CD4-positive, alpha-beta T cell treated with Interleukin-1 beta for 1 hour (primary cell): ENCODE measurements around the gene PPP1R12B.
"Not testable (repeated sequence)": the region's sequence is repeated elsewhere in the genome, so short reads cannot be mapped to it uniquely, and the experiment has no call there.

Experiments
- DNase-seq, 2 donors: peaks; one replicate each; pipeline ENCODE4 v3.0.0-alpha.2; 2020 to 2022

Gene PPP1R12B

DNA sequence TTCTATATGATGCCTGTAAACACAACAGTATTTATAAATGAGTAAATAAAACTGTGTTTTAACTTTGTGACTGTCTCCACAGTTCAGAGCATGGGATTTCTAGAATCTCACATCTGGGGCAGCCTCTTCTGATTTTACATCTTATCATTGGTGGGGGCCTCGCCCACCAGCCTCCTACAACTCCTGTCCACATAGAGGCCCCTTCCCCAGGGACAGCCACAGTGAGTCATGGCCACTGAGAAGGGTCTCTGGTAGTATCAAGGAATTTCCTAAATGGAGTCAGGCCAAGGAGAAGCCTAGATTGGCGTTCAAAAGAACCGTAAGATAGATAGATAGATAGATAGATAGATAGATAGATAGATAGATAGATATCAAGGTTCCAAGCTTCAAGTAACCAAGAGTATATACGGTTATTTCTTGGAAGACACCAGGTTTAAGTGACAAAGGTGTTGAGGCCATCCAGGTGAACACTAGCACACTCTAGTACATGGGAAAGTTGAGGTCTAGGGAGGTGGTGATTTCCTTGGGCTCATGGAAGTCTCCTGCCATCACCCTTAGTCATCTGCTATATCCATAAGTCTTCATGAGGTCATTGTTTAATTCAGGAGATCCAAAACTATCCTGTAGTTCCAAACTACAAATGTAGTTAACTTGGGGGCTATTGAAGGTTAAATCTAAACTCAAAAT is 240.1 kb downstream of the PPP1R12B start:
- DNase-seq: no peak

DNA sequence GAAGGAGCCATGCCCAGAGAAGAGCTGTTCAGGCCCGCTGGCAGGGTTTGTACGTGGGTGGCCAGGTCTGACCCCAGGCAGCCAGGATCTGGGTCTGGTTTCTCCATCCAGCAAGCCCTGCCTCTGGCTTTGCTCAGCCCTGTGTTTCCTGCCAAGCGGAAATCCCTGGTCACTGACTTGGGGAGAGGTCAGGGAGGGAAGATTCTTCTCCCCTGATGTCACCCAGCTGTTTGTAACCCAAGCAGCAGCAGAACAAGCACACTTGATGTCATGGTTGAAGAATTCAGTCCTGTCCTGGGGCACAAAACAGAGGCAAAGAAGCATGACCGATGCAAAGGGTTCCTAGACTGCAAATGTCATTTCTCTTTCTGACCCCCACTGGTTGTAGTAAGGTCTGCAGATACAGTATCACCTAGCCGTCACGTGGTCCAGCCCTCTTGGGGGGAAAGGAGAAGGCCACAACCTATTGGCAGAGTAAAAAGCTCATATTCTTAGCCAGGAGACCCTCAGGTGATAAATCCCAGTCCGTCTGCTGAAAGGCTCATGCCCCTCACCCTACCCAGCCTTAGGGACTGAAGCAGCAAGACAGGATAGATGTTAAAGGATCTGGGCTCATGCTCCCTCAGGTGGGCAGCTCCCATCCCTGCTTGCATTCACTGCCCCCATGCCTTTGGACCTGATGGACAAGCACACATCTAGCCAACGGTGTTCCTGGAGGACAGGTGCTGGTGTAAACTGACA is 240.9 kb downstream of the PPP1R12B start:
- DNase-seq: no peak

DNA sequence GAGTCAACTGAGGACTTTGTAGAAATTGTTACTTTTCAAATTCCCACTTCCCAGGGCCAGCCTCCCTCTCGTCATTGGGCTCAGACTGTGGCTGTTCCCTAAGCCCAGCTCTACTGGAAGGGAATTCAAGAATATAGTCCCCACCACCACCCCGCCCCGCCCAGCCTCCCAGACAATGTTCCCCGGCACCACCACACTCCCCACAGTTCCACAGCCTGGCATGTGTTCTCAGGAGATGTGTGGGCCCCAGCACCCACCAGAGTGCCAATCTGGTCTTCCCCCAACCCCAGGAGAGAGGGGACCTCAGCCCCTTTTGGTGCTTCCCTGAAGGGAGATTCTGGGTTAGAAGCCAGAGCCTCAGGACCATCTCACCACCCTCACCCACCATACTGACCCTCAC is 241.6 kb downstream of the PPP1R12B start:
- DNase-seq: no peak

DNA sequence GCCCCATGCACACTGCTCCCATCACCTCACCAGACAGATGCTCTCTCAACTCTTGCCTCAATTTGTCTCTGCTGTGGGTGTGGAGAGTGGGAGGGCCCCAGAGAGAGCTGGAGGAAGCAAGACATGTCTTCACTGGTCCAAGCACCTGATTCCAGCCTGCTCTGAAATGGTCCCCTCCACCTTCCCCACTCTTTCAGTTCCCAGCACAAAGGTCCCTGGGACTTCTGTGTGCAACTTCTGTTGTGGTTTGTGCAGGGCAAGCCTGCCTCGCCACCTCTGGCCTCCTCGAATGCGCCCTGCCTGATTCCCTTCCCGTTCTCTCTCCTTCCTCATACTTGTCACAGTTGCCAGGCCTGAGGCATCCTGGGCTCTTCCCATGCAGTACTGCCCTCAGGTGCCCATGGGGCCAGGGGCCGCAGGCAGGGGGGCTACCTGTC is 242.5 kb downstream of the PPP1R12B start:
- DNase-seq: no peak

DNA sequence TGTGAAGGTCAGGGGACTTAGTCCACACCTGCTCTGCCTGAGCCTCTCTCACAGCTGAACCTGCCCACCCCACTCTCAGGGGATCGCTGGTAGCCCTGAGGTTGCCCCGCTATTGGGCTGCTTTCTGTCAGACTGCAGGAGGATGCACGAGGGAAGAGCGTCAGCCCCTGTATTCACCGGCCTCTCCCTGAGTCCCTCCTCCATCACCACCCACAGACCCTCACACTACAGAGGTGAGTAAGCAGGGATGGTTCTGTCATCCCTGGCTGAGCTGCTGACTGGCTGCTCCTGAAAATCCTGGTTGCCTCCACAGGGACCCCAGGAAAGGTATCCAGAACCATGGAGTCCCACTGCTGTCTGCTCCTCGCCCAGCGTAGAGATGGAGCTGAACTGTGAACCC is 243.0 kb downstream of the PPP1R12B start:
- no peak for DNase-seq

DNA sequence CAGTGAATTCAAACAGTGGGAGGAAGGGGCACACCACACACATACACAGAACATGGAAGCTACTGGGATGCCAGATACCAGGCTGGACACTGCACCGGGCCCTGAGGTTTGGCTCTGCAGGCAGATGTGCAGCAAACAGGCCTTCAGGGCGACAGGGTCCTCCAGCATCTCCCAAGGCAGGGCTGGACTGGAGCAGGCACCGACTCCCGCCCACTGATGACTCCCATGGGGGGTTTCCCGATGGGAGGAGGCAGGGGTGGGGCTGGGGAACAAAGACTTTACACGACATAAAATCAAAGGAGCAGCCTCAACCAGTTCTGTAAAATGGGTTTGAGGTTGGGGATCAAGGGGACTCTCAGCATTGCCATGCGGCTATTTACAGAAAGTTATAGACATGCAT is 243.6 kb downstream of the PPP1R12B start:
- DNase-seq: no peak

DNA sequence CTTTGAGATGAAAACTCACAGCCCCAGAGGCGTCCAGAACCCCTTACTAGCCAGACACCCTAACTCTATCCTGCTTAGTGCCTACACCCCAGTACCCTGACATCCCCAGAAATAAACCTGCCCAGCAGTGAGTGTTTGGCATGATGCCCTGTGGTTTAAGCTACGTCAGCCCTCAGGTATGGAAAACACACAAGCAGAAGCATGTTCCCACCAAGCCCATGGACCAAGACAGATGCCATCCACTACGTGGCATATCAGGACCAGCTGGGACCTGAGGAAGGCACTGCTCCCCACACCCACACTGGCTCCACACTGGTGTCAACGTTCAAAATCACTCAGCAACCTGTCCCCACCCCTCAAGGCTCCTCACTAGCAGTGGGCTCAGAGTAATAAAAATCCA is 245.3 kb downstream of the PPP1R12B start:
- DNase-seq: no peak

DNA sequence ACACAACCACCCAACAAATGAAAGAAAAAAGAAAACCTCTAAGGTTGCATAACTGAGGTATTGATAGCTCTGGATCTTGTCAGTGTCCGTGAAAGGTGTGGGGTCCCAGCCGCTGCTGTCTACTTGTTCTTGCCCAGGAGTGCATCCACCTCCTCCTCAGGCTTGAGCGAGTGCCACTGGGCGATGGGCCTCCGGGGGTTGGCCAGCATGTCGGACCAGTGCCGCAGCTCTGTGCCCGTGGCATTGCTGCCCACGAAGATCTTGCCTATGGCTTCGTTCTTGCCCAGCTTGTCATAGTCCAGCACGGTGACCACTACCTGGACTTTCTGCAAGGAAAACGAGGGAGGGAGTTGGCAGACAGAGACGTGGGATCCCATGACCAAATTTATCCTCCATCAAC is 248.1 kb downstream of the PPP1R12B start:
- DNase-seq: no peak

DNA sequence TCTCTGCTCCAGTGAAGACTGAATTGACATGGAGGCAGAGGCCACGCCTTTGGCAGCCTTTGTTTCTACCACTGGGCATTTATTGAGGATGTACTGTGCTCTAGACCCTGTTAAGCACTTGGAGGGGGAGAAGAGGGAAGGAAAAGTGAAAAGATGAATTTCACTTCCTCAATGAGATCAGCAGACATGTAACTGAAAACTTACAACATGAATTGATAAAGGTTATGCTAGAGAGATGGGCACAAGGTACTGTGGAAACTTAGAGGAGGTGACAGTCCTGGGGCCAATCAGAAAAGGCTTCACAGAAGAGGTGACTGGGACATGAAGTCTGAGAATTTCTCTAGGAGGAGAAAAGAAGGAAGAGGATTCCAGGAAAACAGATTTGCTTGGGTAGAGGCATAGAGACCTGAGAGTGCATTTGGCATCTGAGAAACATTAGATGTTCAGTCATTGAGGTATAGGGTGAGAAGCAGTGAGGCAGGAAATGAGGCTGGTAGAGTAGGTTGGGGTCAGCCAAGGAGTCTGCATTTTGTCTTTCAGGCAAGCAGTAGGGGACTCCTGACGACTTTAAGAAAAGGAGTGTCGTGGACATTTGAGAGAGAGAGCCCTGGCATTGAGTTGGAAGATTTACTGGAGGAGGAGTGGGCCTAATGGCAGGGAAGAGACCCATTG is 248.7 kb downstream of the PPP1R12B start:
- DNase-seq: no peak

DNA sequence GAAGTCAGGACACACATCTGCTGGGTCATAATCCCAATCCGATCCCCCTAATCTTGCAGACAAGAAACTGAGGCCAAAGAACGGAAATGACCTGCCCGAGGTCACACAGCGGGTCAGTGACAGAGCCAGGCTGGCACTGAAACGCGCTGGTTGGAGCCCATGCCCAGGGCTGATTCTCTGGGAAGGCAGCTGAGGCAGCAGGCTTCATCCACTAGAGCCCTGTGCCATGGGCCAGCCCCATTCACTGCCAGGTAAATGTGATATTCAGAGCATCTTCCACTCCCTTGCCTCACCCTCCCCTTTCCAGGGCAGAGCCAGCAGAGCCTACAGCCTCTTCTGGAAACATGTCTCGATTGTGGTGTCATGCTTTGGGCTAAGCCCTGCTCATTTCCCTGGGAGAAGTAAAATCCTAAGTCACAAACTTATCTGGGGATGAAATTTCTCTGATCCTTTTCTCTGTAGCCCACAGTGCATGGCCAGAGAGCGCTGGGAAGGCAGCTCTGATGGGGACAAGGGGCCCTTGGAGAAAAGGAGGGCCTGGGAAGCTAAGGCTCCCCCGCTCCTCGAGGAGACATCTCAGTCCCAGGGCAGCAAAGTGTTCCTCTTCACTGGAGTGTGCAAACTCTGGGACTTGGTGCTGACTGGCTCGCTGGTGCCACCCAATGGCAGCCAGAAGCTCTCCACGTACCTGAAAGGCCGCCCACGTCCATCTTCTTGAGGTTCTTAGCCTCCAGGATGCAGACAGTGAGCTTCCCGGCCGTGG is 251.4 kb downstream of the PPP1R12B start:
- peak; percentile 7 to 39 for DNase-seq

DNA sequence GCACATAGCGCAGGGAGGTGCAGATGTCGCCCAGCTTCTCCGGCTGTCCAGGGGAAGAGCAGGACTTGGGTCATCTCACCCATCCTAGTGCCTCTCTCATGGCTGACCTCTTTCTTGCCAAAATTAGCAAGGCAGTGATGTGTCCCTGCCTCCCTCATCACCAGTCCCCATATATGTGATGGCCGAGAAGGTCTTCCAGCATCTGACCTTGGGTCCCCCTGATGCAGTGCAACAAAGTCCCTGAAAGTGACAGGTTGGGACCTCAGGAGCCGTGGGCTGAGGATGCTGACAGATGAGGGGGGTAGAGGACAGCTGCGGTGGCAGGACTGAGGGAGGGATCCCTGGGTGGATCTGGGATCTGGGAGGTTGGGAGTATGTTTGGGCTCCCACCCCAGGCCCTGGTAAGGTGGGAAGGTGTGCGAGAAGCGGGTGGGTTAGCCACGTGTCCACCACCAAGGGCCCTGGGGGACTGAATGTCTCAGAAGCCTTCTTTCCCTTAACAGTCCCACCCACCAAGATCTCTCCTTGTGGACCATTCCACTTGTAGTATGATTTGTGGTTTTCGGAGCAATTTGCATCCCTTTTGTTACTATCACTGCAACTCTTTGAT is 252.0 kb downstream of the PPP1R12B start:
- no peak for DNase-seq

DNA sequence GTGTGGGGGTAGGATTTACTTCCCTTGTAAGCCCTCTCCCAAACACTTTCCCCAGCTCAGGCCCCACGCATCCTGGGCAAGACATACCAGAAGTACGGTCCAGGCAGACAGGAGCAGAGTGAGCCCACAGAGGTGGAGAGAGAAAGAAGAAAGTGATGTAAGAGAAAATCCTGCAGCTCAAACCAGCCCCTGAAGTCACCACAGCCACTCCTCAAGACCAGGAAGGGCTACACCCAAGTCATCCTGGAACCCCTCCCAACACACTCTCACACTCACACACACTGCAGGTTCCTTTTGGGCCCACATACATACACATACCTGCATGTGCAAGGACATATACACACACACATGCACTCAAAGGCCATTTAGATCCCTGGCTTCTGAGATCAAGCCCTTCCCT is 254.9 kb downstream of the PPP1R12B start:
- no peak for DNase-seq

DNA sequence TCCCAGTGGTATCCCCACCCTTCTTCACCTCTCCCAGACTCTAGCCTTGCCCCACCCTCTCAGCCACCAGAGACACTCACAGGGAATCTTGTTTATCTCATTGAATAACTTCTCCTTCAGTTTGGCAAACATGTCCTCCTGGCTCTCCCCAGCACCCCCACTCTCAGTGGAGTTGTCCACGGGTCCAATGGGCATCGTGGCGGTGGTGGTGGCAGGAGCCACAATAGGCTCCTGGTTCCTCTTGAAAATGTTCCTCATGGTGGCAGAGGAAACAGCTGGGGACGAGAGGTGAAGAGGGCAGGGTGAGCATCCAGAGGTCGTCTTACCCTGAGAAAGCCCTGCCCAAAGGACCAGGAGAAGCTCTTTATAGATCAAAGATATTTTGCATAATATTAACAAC is 257.0 kb downstream of the PPP1R12B start:
- DNase-seq: no peak

DNA sequence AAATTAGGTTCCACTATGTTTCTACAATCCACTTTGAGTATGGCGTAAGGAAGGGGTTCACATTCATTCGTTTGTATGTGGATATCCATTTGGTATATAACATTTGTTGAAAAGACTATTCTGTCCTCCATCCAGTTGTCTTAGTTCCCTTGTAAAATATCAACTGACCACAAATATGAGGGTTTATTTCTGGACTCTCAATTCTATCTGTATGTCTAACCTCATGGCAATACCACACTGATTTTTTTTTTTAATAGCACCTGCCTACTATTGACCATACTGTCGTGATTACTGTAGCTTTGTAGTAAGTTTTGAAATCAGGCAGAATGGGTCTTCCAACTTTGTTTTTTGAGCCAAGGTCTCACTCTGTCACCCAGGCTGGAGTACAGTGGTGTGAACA is 263.5 kb downstream of the PPP1R12B start:
- not testable (repeated sequence) for DNase-seq

DNA sequence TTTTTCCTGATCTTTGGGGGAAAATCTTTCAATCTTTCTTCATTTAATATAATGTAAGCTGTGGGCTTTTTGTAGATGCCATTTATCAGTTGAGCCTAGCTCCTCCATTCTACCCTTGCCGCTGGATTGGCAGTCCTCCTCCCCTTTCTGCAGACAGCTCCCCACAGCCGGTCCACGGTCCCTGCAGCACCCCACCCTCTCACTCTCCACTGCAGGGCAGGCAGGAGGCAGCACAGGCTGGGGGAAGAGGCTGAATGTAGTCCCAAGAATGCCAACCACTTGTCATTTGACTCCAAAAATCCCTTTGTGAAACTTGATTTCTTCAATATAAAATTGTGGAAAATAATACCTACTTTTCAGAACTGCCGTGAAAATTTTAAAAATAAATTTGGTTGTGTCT is 265.1 kb downstream of the PPP1R12B start:
- DNase-seq: no peak

DNA sequence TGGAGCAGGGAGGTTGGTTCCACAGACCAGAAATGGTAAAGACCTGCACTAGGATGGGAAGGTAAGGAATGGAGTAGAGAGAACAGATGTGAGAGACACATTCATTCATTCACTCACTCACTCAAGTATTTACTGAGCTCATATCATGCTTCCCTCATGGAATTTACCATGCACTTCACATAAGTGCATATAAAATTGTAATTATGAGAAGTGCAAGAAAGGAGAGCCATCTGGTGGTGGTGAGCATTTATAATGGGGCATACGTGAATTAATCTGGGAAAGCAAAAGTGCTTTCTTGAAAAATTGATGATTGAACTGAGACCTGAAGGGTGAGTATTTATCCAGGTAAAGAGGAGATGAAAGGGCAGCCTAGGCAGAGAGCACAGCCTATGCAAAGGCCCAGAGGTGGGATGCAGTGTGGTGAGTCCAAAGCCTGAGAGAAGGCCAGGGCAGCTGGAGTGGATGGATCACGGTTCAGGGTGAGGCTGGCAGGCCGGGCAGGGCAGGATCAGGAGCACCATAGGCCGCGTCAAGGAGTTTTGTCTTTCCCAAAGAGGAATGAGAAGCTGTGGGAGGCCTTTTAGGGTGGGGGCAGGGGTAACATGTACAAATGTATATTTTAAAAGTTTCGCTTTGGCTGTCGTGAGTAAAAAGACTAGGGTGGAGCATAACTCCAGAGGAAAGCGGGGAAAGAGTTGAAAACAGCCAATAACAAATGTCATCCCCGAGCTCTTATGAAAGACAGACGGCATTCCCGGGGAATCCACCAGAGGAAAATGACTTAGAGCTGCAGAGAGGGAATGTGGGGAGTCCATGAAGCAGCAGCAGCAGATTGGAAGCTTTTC is 266.1 kb downstream of the PPP1R12B start:
- not testable (repeated sequence) for DNase-seq

DNA sequence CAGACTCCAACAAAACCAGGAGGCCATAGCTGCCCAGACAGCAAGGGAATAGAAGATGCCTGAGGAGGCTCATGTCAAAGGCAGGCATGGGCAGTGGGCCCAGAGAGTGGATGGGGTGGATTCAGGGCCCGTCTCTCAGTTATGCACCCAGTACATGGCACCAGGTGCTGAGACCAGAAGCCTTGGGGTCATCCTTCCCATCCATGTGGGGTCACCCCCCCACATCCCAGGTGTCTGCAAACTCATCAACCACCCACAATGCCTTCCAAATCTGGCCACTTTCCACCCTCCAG is 266.7 kb downstream of the PPP1R12B start:
- not testable (repeated sequence) for DNase-seq

DNA sequence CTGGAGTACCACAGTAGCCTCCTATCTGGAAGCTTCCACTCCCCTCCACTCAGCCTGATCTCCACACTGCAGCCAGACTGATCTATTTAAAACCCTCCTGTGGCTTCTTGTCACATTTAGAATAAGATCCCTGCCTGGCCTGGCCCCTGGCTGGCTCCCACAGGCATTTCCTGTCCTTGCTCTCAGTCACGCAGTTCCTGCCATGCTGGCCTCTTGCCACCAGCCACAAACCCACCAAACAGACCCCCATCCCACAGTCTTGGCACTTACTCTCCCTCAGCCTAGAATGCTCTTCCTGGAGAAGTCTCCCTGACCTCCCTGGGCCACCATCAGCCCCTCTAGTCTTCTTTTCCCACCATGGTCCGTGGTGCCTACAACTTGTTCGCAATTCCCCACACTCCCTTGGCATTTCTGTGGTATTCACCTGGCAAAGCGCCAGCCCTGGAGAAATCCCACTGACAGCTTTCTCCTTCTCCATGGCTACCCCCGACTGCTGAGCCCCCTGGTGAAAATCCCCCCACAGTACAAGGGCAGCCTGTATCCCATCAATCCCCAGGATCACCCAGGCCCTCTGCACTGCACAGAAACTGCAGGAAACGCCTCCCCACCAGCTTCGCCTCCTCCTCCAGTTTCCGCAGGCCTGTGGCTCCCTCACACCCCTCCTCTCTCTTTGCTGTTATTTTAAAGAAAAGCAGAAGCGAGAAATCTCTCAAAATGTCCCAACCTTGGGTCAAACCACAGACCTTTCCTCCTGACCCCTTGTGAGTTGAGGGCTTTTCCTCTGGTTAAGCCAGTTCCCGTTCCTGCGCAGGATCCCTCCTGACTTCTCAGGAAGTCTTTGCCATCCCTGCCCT is 267.2 kb downstream of the PPP1R12B start:
- peak; percentile 13 to 50 for DNase-seq

DNA sequence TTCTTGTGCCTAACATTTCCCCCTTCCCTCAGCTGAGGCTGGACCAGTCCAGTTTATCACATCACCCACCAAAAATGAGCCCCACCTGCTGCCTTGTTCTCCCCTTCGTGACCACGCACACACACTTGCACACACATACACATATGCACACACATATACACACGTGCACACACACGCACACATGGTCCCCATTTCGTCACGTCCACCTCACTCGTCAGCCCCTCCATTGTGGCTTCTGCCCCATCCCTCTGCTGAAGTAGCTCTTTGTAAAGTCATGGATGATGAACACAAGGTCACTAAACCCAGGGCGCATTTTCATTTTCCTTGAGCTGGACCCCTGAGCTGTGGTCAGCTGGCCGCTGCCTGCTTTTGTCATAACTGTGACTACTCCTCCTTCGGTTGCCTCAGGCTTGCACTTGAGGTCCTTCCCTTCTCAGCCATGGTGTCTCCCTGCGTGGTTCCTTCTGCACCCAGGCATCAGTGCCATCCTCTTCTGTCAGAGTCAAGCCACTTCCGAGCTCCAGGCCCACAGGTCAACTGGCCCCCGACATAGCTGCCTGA is 267.9 kb downstream of the PPP1R12B start:
- DNase-seq: no peak

DNA sequence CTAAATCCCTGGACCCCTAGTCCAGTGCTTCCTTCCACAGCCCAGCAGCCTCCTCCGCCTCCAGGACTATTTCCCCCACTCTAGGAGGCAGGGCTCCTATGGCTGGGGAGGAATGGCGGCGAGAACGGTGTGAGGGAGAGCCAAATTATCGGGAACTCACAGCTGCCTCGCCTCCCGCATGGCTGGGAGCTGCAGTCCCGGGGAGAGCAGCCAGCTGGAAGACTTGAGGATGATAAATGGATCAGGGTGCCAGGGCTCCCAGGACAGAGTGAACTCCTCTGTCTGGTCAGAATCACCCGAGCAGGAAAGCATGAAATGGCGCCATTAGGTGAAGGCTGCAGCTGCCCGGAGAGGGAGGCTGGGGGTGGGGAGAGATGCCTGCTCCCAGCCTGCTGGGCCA is 270.5 kb downstream of the PPP1R12B start:
- DNase-seq: not testable (repeated sequence)

DNA sequence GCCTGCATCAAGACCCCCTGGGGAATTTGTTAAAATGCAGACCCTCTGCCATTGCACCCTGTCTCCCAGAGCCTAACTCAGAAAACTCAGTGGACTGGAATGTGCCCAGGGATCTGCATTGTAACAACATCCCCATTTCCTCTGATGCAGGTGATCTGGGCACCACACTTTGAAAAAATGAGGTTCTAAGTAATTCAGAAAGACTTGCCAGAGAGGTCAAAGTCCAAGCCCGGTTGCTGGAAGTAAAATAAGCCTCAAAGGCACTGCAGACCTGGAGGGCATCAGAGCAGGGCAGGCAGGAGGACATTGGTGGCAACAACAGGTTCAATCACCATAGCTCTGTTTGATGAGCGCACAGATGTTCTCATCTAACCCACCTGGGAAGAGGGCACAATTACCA is 271.0 kb downstream of the PPP1R12B start:
- DNase-seq: no peak
